ENCODE data around the gene CAMSAP2.

DNA sequence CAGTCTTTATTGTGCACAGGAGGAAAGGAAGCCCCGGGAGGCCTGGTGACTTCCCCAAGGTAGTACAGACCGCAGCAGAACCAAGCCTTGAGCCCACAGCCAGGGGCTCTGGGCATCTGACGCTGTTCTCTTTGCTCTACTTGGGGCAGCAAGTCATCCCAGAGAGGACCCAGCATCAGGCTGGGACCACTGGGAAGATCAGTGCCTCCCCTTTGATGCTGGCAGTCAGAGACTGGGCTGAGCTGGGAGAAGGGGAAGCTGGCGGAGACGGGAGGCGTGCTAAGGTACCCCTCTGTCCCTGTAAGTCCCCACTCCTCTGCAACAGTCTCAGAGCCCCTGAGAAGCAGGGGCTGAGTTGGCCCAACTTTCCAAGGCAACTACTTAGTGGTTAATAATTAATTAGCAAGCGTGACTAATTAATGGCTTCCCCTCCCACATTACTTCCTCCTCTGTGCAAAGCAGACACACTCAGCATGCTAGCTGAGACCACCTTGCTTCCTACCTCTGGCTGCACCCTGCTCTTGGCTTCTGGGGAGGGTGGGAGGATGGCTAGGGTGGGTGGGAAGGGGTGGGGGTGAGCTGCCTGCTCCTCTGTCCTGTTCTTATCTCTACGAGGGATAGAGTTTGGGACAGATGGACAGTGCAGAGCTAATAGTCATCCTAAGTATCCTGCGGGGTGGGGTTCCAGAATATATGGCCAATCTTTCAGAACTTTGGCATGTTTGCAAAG, 157.3 kb downstream of the CAMSAP2 start:
- TF ChIP-seq EZH2 (IDR thresholded peaks at IDR 0.05) (no peak), EZH2phosphoT487 (IDR thresholded peaks at IDR 0.05; ENCODE audit: borderline replicate concordance) (no peak), RAD21 (IDR thresholded peaks at IDR 0.05; ENCODE audit: low read depth) (no peak), POLR2AphosphoS5 (IDR thresholded peaks at IDR 0.05; ENCODE audit: low read depth, low read length) (no peak), SP1 (IDR thresholded peaks at IDR 0.05; ENCODE audit: low read depth) (no peak), ZNF274 (IDR thresholded peaks at IDR 0.05; ENCODE audit: low read depth, low read length) (no peak), TCF7L2 (IDR thresholded peaks at IDR 0.05; ENCODE audit: borderline replicate concordance, extremely low read depth, insufficient read depth, insufficient read length) (no peak), CEBPB (IDR thresholded peaks at IDR 0.05; ENCODE audit: low read depth) (no peak), POLR2A (IDR thresholded peaks at IDR 0.05; ENCODE audit: borderline replicate concordance, extremely low read depth, insufficient read depth, insufficient read length) (no peak)
- TF ChIP-seq, protein P1, sequence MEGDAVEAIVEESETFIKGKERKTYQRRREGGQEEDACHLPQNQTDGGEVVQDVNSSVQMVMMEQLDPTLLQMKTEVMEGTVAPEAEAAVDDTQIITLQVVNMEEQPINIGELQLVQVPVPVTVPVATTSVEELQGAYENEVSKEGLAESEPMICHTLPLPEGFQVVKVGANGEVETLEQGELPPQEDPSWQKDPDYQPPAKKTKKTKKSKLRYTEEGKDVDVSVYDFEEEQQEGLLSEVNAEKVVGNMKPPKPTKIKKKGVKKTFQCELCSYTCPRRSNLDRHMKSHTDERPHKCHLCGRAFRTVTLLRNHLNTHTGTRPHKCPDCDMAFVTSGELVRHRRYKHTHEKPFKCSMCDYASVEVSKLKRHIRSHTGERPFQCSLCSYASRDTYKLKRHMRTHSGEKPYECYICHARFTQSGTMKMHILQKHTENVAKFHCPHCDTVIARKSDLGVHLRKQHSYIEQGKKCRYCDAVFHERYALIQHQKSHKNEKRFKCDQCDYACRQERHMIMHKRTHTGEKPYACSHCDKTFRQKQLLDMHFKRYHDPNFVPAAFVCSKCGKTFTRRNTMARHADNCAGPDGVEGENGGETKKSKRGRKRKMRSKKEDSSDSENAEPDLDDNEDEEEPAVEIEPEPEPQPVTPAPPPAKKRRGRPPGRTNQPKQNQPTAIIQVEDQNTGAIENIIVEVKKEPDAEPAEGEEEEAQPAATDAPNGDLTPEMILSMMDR (IDR thresholded peaks at IDR 0.05 in 2 of 3, conservative IDR thresholded peaks at IDR 0.05 in 1 of 3; ENCODE audit: borderline replicate concordance in 1 of 3, insufficient read depth in 1 of 3, low read depth in 2 of 3, low read length in 2 of 3) = no peak
- TF ChIP-seq, protein P2, sequence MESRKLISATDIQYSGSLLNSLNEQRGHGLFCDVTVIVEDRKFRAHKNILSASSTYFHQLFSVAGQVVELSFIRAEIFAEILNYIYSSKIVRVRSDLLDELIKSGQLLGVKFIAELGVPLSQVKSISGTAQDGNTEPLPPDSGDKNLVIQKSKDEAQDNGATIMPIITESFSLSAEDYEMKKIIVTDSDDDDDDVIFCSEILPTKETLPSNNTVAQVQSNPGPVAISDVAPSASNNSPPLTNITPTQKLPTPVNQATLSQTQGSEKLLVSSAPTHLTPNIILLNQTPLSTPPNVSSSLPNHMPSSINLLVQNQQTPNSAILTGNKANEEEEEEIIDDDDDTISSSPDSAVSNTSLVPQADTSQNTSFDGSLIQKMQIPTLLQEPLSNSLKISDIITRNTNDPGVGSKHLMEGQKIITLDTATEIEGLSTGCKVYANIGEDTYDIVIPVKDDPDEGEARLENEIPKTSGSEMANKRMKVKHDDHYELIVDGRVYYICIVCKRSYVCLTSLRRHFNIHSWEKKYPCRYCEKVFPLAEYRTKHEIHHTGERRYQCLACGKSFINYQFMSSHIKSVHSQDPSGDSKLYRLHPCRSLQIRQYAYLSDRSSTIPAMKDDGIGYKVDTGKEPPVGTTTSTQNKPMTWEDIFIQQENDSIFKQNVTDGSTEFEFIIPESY (IDR thresholded peaks at IDR 0.05; ENCODE audit: extremely low read depth, insufficient replicate concordance, low read length) = no peak
- TF ChIP-seq, protein P3, sequence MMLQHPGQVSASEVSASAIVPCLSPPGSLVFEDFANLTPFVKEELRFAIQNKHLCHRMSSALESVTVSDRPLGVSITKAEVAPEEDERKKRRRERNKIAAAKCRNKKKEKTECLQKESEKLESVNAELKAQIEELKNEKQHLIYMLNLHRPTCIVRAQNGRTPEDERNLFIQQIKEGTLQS (IDR thresholded peaks at IDR 0.05) = no peak
- TF ChIP-seq, protein P4, sequence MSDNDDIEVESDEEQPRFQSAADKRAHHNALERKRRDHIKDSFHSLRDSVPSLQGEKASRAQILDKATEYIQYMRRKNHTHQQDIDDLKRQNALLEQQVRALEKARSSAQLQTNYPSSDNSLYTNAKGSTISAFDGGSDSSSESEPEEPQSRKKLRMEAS (IDR thresholded peaks at IDR 0.05) = no peak
- TF ChIP-seq, protein P5, sequence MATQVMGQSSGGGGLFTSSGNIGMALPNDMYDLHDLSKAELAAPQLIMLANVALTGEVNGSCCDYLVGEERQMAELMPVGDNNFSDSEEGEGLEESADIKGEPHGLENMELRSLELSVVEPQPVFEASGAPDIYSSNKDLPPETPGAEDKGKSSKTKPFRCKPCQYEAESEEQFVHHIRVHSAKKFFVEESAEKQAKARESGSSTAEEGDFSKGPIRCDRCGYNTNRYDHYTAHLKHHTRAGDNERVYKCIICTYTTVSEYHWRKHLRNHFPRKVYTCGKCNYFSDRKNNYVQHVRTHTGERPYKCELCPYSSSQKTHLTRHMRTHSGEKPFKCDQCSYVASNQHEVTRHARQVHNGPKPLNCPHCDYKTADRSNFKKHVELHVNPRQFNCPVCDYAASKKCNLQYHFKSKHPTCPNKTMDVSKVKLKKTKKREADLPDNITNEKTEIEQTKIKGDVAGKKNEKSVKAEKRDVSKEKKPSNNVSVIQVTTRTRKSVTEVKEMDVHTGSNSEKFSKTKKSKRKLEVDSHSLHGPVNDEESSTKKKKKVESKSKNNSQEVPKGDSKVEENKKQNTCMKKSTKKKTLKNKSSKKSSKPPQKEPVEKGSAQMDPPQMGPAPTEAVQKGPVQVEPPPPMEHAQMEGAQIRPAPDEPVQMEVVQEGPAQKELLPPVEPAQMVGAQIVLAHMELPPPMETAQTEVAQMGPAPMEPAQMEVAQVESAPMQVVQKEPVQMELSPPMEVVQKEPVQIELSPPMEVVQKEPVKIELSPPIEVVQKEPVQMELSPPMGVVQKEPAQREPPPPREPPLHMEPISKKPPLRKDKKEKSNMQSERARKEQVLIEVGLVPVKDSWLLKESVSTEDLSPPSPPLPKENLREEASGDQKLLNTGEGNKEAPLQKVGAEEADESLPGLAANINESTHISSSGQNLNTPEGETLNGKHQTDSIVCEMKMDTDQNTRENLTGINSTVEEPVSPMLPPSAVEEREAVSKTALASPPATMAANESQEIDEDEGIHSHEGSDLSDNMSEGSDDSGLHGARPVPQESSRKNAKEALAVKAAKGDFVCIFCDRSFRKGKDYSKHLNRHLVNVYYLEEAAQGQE (IDR thresholded peaks at IDR 0.05; ENCODE audit: low read depth) = no peak
